ENCODE data around the gene CFAP97D1. TPM values are rescaled to one million over a fixed set of nuclear protein-coding genes. Genes with fewer than 3 reads are reported as not detected.

CFAP97D1 gene
- total RNA-seq, 1 donor from 2014 or later = not detected

DNA sequence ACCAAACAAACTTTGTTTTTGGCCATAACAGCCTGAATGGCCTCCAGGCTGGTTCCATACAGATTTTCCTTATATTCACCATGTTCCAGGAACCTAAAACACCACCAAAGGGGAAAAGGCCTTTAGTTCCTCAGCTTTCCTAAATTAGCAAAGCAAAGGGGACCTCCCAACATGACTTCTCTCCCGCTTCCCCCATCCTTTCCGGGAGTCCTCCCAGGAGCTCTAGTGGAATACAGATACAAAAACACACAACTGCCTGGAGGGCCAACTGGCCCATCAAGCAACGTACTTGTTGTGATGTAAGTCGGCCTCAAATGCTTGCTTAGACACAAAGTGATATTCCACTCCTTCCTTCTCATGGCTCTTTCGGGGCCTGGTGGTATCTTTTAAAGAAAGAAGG lies 30.6 kb downstream of the CFAP97D1 start:
- DNase-seq (ENCODE audit: low read depth) (no peak), FAIRE-seq (no peak)
- no peaks in the 10 kb centered on the region for H3K27me3 ChIP-seq (ENCODE audit: control insufficient read depth, insufficient read depth, low read length)
- TF ChIP-seq, protein P1, sequence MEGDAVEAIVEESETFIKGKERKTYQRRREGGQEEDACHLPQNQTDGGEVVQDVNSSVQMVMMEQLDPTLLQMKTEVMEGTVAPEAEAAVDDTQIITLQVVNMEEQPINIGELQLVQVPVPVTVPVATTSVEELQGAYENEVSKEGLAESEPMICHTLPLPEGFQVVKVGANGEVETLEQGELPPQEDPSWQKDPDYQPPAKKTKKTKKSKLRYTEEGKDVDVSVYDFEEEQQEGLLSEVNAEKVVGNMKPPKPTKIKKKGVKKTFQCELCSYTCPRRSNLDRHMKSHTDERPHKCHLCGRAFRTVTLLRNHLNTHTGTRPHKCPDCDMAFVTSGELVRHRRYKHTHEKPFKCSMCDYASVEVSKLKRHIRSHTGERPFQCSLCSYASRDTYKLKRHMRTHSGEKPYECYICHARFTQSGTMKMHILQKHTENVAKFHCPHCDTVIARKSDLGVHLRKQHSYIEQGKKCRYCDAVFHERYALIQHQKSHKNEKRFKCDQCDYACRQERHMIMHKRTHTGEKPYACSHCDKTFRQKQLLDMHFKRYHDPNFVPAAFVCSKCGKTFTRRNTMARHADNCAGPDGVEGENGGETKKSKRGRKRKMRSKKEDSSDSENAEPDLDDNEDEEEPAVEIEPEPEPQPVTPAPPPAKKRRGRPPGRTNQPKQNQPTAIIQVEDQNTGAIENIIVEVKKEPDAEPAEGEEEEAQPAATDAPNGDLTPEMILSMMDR (IDR thresholded peaks at IDR 0.05; ENCODE audit: insufficient read depth, low read length, severe bottlenecking) = no peak
- H3K36me3 ChIP-seq (ENCODE audit: control insufficient read depth, insufficient read depth, low read length) = peaks cover 16% of the 10 kb centered on the region
- H3K4me3 ChIP-seq (ENCODE audit: low read depth, low read length) = no peak overlapping the region

DNA sequence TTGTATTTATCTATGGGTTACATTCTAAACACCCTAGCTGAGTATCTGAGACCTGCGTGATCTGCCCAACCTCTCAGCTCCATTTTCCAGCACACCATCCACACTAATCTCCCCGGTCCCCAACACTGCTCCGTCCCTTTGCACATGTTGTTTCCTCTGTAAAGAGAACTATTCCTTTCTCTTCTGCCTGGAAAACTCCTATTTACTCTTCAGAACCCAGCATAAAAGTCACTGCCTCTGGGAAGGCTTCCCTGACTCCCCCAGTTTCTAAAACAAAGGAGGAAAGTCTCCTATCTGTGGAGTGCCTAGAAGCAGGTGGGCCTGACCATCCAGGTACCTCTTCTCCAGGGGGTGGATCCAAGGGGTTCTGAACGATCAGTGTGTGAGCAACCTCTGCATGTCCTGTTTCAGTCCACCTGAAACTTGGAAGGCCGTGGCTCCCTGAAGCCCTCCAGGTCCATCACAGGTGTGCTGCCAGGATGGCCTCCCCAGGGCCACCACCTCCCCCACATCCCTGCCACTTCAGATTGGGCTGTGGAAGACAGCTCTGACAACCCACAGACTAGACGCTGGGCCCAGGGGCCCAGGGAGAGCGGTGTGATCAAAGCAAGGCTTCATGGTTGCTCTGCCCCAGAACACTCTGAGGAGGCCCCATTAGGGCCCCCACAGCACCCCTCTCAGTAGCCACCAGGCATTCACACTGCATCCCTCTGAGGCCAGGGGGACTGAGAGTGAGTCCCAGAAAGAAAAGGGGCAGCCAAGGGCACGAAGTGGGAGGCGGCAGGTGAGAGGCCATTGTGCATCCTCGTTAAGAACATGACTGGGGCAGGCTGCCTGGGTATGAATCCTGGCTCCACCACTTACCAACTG lies 32.4 kb downstream of the CFAP97D1 start:
- H3K4me3 ChIP-seq (ENCODE audit: low read depth, low read length) = no peak overlapping the region
- no peak for DNase-seq (ENCODE audit: low read depth)
- TF ChIP-seq, protein P1 (IDR thresholded peaks at IDR 0.05; ENCODE audit: insufficient read depth, low read length, severe bottlenecking) = no peak
- no peak for FAIRE-seq
- no peaks in the 10 kb centered on the region for H3K27me3 ChIP-seq (ENCODE audit: control insufficient read depth, insufficient read depth, low read length)
- peaks cover 19% of the 10 kb centered on the region for H3K36me3 ChIP-seq (ENCODE audit: control insufficient read depth, insufficient read depth, low read length)

DNA sequence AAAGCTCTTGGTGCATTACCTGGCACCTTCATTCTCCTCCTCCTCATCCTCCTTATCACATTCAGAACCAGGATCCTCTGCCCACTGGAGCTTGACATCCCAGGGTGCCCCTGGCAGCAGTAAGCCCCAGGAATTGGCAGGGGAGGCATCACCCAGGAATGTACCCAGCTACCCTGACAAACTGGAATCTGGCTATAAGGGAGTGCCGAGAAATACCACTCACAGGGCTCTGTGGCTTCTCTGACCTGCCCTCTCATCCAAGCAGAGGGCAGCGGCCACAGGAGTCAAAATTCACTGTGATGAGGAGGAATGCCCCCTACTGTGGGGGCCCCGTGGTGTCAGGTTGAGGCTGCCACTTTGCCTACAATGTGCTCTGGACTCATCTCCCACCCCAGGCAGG lies 33.2 kb downstream of the CFAP97D1 start:
- DNase-seq (ENCODE audit: low read depth) (no peak), FAIRE-seq (peak; percentile 84)
- Histone ChIP-seq H3K4me3 (ENCODE audit: low read depth, low read length) (no peak overlapping the region), H3K36me3 (ENCODE audit: control insufficient read depth, insufficient read depth, low read length) (peaks cover 20% of the 10 kb centered on the region), H3K27me3 (ENCODE audit: control insufficient read depth, insufficient read depth, low read length) (no peaks in the 10 kb centered on the region)
- TF ChIP-seq, protein P1 (IDR thresholded peaks at IDR 0.05; ENCODE audit: insufficient read depth, low read length, severe bottlenecking) = no peak

DNA sequence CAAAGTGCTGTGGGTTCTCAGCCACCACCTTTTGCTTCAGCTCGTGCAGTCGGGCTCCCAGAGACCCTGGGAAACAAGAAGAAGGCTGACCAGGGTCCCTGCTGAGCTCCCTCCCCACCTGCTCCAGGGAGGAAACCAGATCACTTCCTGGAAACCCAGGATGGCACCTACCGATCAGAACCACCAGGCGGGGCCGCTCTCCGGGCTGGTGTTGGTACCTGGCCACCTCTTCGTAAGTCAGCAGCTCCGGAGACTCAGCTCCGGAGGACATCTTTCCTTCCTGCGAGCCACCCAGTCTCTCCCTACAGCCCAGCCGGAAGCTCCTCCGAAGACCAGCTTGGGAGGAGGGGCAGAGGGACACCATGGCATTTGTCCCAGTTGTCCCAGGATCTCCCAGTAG lies 33.8 kb downstream of the CFAP97D1 start:
- no peak overlapping the region for H3K4me3 ChIP-seq (ENCODE audit: low read depth, low read length)
- DNase-seq (ENCODE audit: low read depth) (no peak), FAIRE-seq (no peak)
- no peaks in the 10 kb centered on the region for H3K27me3 ChIP-seq (ENCODE audit: control insufficient read depth, insufficient read depth, low read length)
- TF ChIP-seq, protein P1 (IDR thresholded peaks at IDR 0.05; ENCODE audit: insufficient read depth, low read length, severe bottlenecking) = no peak
- peaks cover 16% of the 10 kb centered on the region for H3K36me3 ChIP-seq (ENCODE audit: control insufficient read depth, insufficient read depth, low read length)

DNA sequence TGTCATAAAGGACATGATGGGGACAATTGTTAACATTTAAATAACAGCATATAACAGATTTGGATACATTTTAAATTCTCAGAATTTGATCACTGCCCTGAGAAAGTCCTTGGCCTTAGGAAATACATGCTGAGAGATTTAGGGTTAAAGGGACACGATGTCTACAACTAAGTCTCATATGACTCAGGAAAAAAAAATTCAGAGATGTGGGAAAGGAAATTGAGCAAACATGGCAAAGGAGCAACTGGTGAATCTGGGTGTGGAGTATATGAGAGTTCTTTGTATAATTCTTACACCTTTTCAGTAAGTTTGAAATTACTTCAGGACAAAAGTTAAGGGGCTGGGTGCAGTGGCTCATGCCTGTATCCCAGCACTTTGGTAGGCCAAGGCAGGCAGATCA lies 34.5 kb downstream of the CFAP97D1 start:
- DNase-seq (ENCODE audit: low read depth) = peak; percentile 73
- no peak for FAIRE-seq
- no peak overlapping the region for H3K4me3 ChIP-seq (ENCODE audit: low read depth, low read length)
- H3K27me3 ChIP-seq (ENCODE audit: control insufficient read depth, insufficient read depth, low read length) = no peaks in the 10 kb centered on the region
- H3K36me3 ChIP-seq (ENCODE audit: control insufficient read depth, insufficient read depth, low read length) = peaks cover 15% of the 10 kb centered on the region
- TF ChIP-seq, protein P1 (IDR thresholded peaks at IDR 0.05; ENCODE audit: insufficient read depth, low read length, severe bottlenecking) = no peak

Data from bronchial epithelial cell (primary cell).